HepG2 (cell line): ENCODE results near the gene RBBP6.

ENCODE experiments used
- CHD4 ChIP-seq: fragments of 200-600 bp; sonication (generic); IDR thresholded peaks from 2 replicates; pipeline ENCODE4 v1.7.0; 2017; ENCODE audit warnings: mild to moderate bottlenecking, low read length, borderline replicate concordance
- CTCF ChIP-seq: sonication (generic); formaldehyde crosslinking; IDR thresholded peaks from 2 replicates; pipeline ENCODE4 v1.5.0; 2020; ENCODE audit warnings: mild to moderate bottlenecking, missing genetic modification reagents, moderate library complexity
- DBP ChIP-seq: sonication (generic); formaldehyde crosslinking; IDR thresholded peaks from 2 replicates; pipeline ENCODE4 v1.4.0; 2020; ENCODE audit warnings: missing genetic modification reagents; ENCODE audit errors: not compliant biosample characterization
- ELF4 ChIP-seq: sonication (generic); formaldehyde crosslinking; IDR thresholded peaks from 2 replicates; pipeline ENCODE4 v1.5.0; 2020; ENCODE audit warnings: missing genetic modification reagents, mild to moderate bottlenecking, moderate library complexity, borderline replicate concordance
- GMEB1 ChIP-seq: sonication (generic); formaldehyde crosslinking; IDR thresholded peaks from 2 replicates; pipeline ENCODE4 v1.5.1; 2020; ENCODE audit warnings: missing genetic modification reagents, mild to moderate bottlenecking, borderline replicate concordance
- PBX3 ChIP-seq: sonication (generic); formaldehyde crosslinking; IDR thresholded peaks from 2 replicates; pipeline ENCODE4 v1.8.1; 2023; ENCODE audit warnings: missing genetic modification reagents, inconsistent platforms, borderline replicate concordance
- REST ChIP-seq, 2 experiments: IDR thresholded peaks; 2 replicates each; pipeline ENCODE4 v1.6.1; 2011 to 2012; ENCODE audit warnings: low read length in 2 of 2, borderline replicate concordance in 1 of 2, low read depth in 1 of 2, mild to moderate bottlenecking in 1 of 2, moderate library complexity in 1 of 2
- SRF ChIP-seq: IDR thresholded peaks from 2 replicates; pipeline ENCODE4 v1.6.1; 2011; ENCODE audit warnings: mild to moderate bottlenecking, low read depth, low read length, moderate library complexity
- TBP ChIP-seq: sonication (generic); formaldehyde crosslinking; IDR thresholded peaks from 2 replicates; pipeline ENCODE4 v1.5.0; 2020; ENCODE audit warnings: missing genetic modification reagents
- ZNF12 ChIP-seq: sonication (generic); formaldehyde crosslinking; IDR thresholded peaks from 2 replicates; pipeline ENCODE4 v1.5.0; 2020; ENCODE audit warnings: missing genetic modification reagents
- ZNF605 ChIP-seq: sonication (generic); formaldehyde crosslinking; IDR thresholded peaks from 2 replicates; pipeline ENCODE4 v1.8.0; 2022; ENCODE audit warnings: mild to moderate bottlenecking, missing genetic modification reagents

GRCh38 chr16:24538756-24539294, 541 bp upstream of the RBBP6 start:
- peak; percentile 12; the same call in 1 of the 2 replicates for TF ChIP-seq CTCF
- no peak for TF ChIP-seq CHD4
- no peak for TF ChIP-seq GMEB1 (CRISPR knock-in tag)
- TF ChIP-seq TBP (CRISPR knock-in tag), result no peak
- TF ChIP-seq ELF4 (CRISPR knock-in tag), result no peak
- no peak; the same call in 1 of the 2 replicates for TF ChIP-seq ZNF605
- no peak for TF ChIP-seq DBP
- no peak for TF ChIP-seq REST (IDR thresholded peaks at IDR 0.05; ENCODE audit: borderline replicate concordance in 1 of 2, low read depth in 1 of 2, low read length in 2 of 2)
- no peak for TF ChIP-seq PBX3
- TF ChIP-seq ZNF12 (CRISPR knock-in tag), result no peak
- no peak for TF ChIP-seq SRF
